Upper lobe of left lung (tissue), 6 donors: Measurements from ENCODE around the gene SYMPK. TPM values are rescaled to one million over a fixed set of nuclear protein-coding genes. Genes with fewer than 3 reads are reported as not detected.

Experiments used
- ATAC-seq, 2 donors: fragments of 200-7000 bp; cut with Tn5 transposase; one replicate each; pipeline ENCODE4 v1.9.1; 2022; ENCODE audit warnings: mild to moderate bottlenecking in 2 of 2, moderate library complexity in 2 of 2; ENCODE audit not compliant: low FRiP score in 2 of 2
- DNase-seq, 2 donors: peaks; one replicate each; pipeline ENCODE4 v3.0.0-alpha.2; 2019 to 2020
- H3K27ac ChIP-seq, 4 donors: fragments of 200-600 bp; sonication (generic); one replicate each; pipeline ENCODE4 v1.5.1; 2016 to 2019
- H3K27me3 ChIP-seq, 4 donors: fragments of 200-600 bp; sonication (generic); one replicate each; pipeline ENCODE4 v1.5.1; 2017 to 2019
- H3K36me3 ChIP-seq, 4 donors: fragments of 200-600 bp; sonication (generic); one replicate each; pipeline ENCODE4 v1.5.1; 2016 to 2019
- H3K4me1 ChIP-seq, 4 donors: fragments of 200-600 bp; sonication (generic); one replicate each; pipeline ENCODE4 v1.5.1; 2018 to 2019
- H3K4me3 ChIP-seq, 4 donors: fragments of 200-600 bp; sonication (generic); one replicate each; pipeline ENCODE4 v1.5.1; 2017 to 2019; ENCODE audit warnings: mild to moderate bottlenecking in 2 of 4, moderate library complexity in 1 of 4
- H3K9me3 ChIP-seq, 4 donors: fragments of 200-600 bp; sonication (generic); one replicate each; pipeline ENCODE4 v1.5.1; 2018 to 2019
- CTCF ChIP-seq, 6 experiments: fragments of 450-650 bp in 4 of 6; fragments of 200-600 bp in 2 of 6; sonication (generic) in 2 of 6; IDR thresholded peaks; one replicate each; pipeline ENCODE4 v1.5.1; 2016 to 2019; ENCODE audit warnings: antibody characterized with exemption in 6 of 6
- EP300 ChIP-seq, 4 donors: sonication (generic); formaldehyde crosslinking; IDR thresholded peaks; one replicate each; pipeline ENCODE4 v1.5.1; 2017; ENCODE audit warnings: antibody characterized with exemption in 4 of 4, control low read depth in 2 of 4
- POLR2A ChIP-seq, 4 donors: fragments of 450-650 bp; IDR thresholded peaks; one replicate each; pipeline ENCODE4 v1.5.1; 2016 to 2017; ENCODE audit warnings: antibody characterized with exemption in 4 of 4, mild to moderate bottlenecking in 2 of 4
- POLR2AphosphoS5 ChIP-seq, 2 donors: sonication (generic); formaldehyde crosslinking; IDR thresholded peaks; one replicate each; pipeline ENCODE4 v1.5.1; 2017; ENCODE audit warnings: antibody characterized with exemption in 2 of 2
- WGBS, 2 donors: methylation state at CpG; one replicate each; pipeline ENCODE4 v1.1.5; 2017 to 2018; 5-methylcytosine and 5-hydroxymethylcytosine counted together
- total RNA-seq, 6 donors: library from RNA; depleted of rRNA in 4 of 6; stranded (reverse); fragments of >200 nt in 4 of 6; gene quantifications; one replicate each; pipeline versions ENCODE4 v1.1.0 to v1.2.1, GENCODE V29; 2016 to 2021
- donor health status: DM: no; HTN: no; CAD: no; lungs with moderate emphysema.
- donor health status: DM: no; HTN: yes; CAD: no; lungs with severe emphysema.

SYMPK gene
- total RNA-seq, 6 donors from 2014 or later, result 35.0 to 345 (median 76.0) TPM

- peak overlapping the region; percentile 61 to 79 (median 75) for H3K27ac ChIP-seq
- H3K27me3 ChIP-seq, result no peaks in the 10 kb centered on the region
- DNase-seq, result peak; percentile 98 to 100
- H3K9me3 ChIP-seq, result no peaks in the 10 kb centered on the region
- peaks cover 12 to 32% (median 18%) of the 10 kb centered on the region in 4 donors for H3K4me1 ChIP-seq
- H3K36me3 ChIP-seq, result peaks cover 0 to 18% (median 14%) of the 10 kb centered on the region in 4 donors
- 1 to 2% methylated on average over 22 to 55 of the region's 73 CpGs for WGBS, 2 donors
- H3K4me3 ChIP-seq, result peak overlapping the region; percentile 67 to 84 (median 76)
- ATAC-seq, result peak; percentile 95 to 97
- peak; percentile 34 to 83 for TF ChIP-seq POLR2AphosphoS5 (IDR thresholded peaks at IDR 0.05)
- peak in 2 of 4 donors; percentile 47 to 85 for TF ChIP-seq POLR2A (IDR thresholded peaks at IDR 0.05)
- TF ChIP-seq CTCF (IDR thresholded peaks at IDR 0.05), result peak in 4 of 6 experiments; percentile 12 to 41 (median 34)
- TF ChIP-seq EP300 (IDR thresholded peaks at IDR 0.05), result no peak
These were observed 40.0 kb upstream of the SYMPK start for GRCh38 chr19:45902651-45903625.

GRCh38 chr19:45901912-45902650, 39.1 kb upstream of the SYMPK start, which contains the start of gene MYPOP:
MYPOP (minus strand) TSS chr19:45902613; CDS start chr19:45901773, 840 bp downstream.
- no peak for ATAC-seq
- peaks cover 0 to 25% (median 19%) of the 10 kb centered on the region in 4 donors for H3K36me3 ChIP-seq

GRCh38 chr19:45901432-45901911, 38.5 kb upstream of the SYMPK start:
- TF ChIP-seq CTCF (IDR thresholded peaks at IDR 0.05) (no peak), EP300 (IDR thresholded peaks at IDR 0.05) (no peak), POLR2AphosphoS5 (IDR thresholded peaks at IDR 0.05) (no peak), POLR2A (IDR thresholded peaks at IDR 0.05) (no peak)
- DNase-seq (peak; percentile 70 to 88), ATAC-seq (peak in 1 of 2 donors; percentile 37)
- no peaks in the 10 kb centered on the region for H3K27me3 ChIP-seq
- WGBS, 2 donors, result 20% methylated on average over 33 of the region's 69 CpGs; no CpG with 5 or more reads in 1 of the 2 donors
- peaks cover 12 to 32% (median 18%) of the 10 kb centered on the region in 4 donors for H3K4me1 ChIP-seq
- H3K9me3 ChIP-seq, result no peaks in the 10 kb centered on the region
- peaks cover 0 to 26% (median 20%) of the 10 kb centered on the region in 4 donors for H3K36me3 ChIP-seq
- H3K27ac ChIP-seq, result peak overlapping the region in 2 of 4 donors; percentile 67 to 79
- peak overlapping the region; percentile 67 to 84 (median 76) for H3K4me3 ChIP-seq

More at GRCh38 chr19:45901912-45902650, 39.1 kb upstream of the SYMPK start, which contains the start of gene MYPOP:
- TF ChIP-seq POLR2A (IDR thresholded peaks at IDR 0.05) (no peak), EP300 (IDR thresholded peaks at IDR 0.05) (no peak), POLR2AphosphoS5 (IDR thresholded peaks at IDR 0.05) (no peak), CTCF (IDR thresholded peaks at IDR 0.05) (no peak)
- Histone ChIP-seq H3K4me3 (peak within 1 kb of the TSS; percentile 67 to 84 (median 76)), H3K27ac (peak within 1 kb of the TSS; percentile 61 to 79 (median 75)), H3K9me3 (no peaks in the 10 kb centered on the region), H3K4me1 (peaks cover 12 to 32% (median 18%) of the 10 kb centered on the region in 4 donors), H3K27me3 (no peaks in the 10 kb centered on the region)
- no peak for DNase-seq
- WGBS, 2 donors, result 1 to 3% methylated on average over 37 to 45 of the region's 47 CpGs

GRCh38 chr19:45900738-45901431, 37.9 kb upstream of the SYMPK start:
- peak overlapping the region in 3 of 4 donors; percentile 67 to 82 (median 70) for H3K4me3 ChIP-seq
- H3K27ac ChIP-seq, result peak overlapping the region in 1 of 4 donors; percentile 79
- ATAC-seq (no peak), DNase-seq (no peak)
- TF ChIP-seq EP300 (IDR thresholded peaks at IDR 0.05) (no peak), POLR2AphosphoS5 (IDR thresholded peaks at IDR 0.05) (no peak), POLR2A (IDR thresholded peaks at IDR 0.05) (no peak), CTCF (IDR thresholded peaks at IDR 0.05) (no peak)
- H3K4me1 ChIP-seq, result peaks cover 12 to 32% (median 18%) of the 10 kb centered on the region in 4 donors
- no peaks in the 10 kb centered on the region for H3K9me3 ChIP-seq
- 75 to 88% methylated on average over 6 to 10 of the region's 22 CpGs for WGBS, 2 donors
- H3K27me3 ChIP-seq, result no peaks in the 10 kb centered on the region
- peaks cover 0 to 26% (median 20%) of the 10 kb centered on the region in 4 donors for H3K36me3 ChIP-seq
